Measurements from ENCODE around the gene CABLES2.

The CABLES2 gene

GRCh38 chr20:62368976-62369814 lies 37.9 kb downstream of the CABLES2 start:
- peak; percentile 25 for TF ChIP-seq CTCF (IDR thresholded peaks at IDR 0.05; ENCODE audit: extremely low read depth, missing control alignments)
- DNase-seq (ENCODE audit: low spot score) = no peak

- DNase-seq (ENCODE audit: low spot score) = no peak
- no peak for TF ChIP-seq CTCF (IDR thresholded peaks at IDR 0.05; ENCODE audit: extremely low read depth, missing control alignments)
Observed at GRCh38 chr20:62368392-62368975, 38.6 kb downstream of the CABLES2 start.

GRCh38 chr20:62367633-62368391 lies 39.3 kb downstream of the CABLES2 start:
- TF ChIP-seq CTCF (IDR thresholded peaks at IDR 0.05; ENCODE audit: extremely low read depth, missing control alignments) = no peak
- DNase-seq (ENCODE audit: low spot score) = peak; percentile 64

GRCh38 chr20:62367136-62367632 lies 39.9 kb downstream of the CABLES2 start, which contains the start of gene LAMA5:
Gene LAMA5, minus strand, starts transcription at chr20:62367312. Its CDS starts 67 bp downstream, at chr20:62367245.
- peak; percentile 89 for DNase-seq (ENCODE audit: low spot score)
- no peak for TF ChIP-seq CTCF (IDR thresholded peaks at IDR 0.05; ENCODE audit: extremely low read depth, missing control alignments)

- TF ChIP-seq CTCF (IDR thresholded peaks at IDR 0.05; ENCODE audit: extremely low read depth, missing control alignments) = no peak
- DNase-seq (ENCODE audit: low spot score) = no peak
Observed at GRCh38 chr20:62366370-62367135, 40.5 kb downstream of the CABLES2 start.

GRCh38 chr20:62365814-62366369 lies 41.2 kb downstream of the CABLES2 start:
- TF ChIP-seq CTCF (IDR thresholded peaks at IDR 0.05; ENCODE audit: extremely low read depth, missing control alignments) = no peak
- DNase-seq (ENCODE audit: low spot score) = no peak
